GM18511 (cell line): Measurements from ENCODE around the gene SLC25A26.
"Not testable (repeated sequence)": the region's sequence is repeated elsewhere in the genome, so short reads cannot be mapped to it uniquely, and the experiment has no call there.

ENCODE experiments used
- ATAC-seq: cut with Tn5 transposase; IDR thresholded peaks from one replicate; pipeline ENCODE4 v1.9.1; 2021; ENCODE audit warnings: mild to moderate bottlenecking, moderate library complexity; ENCODE audit not compliant: unreplicated experiment

Gene SLC25A26

DNA sequence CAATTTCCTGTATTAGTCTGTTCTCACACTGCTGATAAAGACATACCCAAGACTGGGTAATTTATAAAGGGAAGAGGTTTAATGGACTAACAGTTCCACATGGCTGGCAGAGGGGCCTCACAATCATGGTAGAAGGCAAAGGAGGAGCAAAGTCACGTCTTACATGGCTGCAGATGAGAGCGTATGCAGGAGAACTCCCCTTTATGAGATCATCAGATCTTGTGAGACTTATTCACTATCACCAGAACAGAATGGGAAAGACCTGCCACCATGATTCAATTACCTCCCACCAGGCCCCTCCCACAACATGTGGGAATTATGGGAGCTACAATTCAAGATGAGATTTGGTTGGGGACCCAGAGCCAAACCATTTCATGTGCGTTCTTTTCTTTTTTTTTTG is 5.3 kb downstream of the SLC25A26 start:
- ATAC-seq, result not testable (repeated sequence)

DNA sequence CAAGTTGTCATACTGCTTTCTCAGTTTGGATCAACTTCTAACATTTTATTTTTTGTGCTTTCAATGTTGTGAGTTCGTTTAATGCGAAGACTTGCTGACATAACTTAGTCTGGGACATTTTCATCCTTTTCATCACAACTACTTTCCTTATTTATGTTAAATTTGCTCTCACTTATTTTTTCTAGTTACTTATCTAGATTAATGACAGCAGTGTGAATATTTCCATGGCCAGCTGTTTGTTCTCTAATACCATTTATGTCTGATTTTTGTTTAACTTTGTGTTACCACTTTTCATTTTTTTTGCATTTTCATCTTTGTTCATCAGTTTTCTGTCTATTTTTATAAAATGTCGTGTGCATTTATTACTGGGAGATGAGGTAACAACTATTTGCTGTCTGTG is 6.2 kb downstream of the SLC25A26 start:
- no peak for ATAC-seq

DNA sequence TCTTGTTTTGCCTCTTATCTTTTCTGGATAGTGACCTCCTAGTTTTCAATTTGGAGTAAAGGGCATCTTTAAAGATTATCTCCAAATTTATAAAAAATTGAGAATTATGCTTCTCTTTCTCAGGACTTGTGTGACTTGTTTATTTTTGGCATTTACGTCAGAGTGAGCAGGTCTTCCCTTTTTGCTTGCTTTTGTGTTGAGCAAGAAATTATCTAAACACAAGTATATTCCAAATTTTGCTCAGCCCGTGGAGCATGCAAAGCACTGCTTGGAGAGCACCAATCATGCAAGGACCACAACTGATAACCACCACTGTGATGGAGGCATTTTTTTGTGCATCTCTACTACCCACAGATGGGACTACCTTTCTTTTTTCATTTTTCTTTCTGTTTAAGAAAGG is 7.1 kb downstream of the SLC25A26 start:
- no peak for ATAC-seq

DNA sequence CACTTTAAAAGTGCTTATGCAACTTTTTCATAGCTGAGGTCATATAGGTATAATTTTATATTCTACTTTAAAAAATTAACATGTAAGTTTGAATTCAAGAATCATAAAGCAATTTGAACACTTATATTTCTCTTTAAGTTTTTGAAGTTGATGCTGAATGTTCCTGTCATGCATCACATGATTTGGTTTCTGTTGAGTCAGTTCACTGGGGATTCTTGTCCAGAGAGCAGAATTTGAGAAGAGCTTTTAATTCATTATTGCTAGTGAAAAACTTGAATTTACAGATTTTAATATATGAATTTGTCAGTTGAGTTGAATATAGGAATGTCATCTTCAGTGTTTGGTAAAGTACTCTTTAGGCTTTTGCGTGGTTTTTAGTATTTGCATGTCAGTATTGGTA is 7.9 kb downstream of the SLC25A26 start:
- peak; percentile 52 for ATAC-seq

DNA sequence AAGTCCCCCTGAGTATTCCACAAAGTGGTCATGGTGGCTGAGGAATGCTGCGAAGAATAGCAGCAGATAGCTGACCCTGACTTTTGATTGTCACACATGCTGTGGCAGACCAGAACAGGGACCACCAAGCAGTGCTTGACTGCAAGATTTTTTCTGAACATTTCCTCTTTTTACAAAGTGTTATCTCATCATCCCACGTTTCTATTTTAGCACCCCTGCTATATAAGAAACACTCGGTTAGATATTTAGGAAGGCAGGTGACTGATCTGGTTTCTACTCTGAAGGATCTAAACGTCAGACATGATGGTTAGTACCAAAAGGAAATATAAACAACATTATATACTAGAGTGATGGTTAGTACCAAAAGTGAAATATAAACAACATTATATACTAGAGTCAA is 9.1 kb downstream of the SLC25A26 start:
- no peak for ATAC-seq

DNA sequence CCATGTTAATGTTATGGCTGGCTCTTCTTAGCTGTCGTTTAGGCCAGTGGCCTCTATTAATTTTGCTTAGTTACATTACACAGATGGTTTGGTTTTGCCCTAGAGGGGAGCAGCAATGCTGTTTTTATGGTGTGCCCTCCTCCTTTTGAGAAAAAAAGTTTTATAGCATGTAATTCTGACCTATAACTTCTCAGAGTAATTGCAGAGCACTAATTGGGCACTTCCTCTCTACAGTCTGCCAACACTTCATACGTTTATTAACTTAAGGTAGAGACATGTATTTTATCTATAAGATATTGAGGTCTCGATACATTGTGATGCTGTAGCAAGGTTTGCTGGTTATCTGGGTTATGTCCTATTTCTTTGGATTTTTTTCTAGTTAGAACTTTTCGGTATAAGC is 12.2 kb downstream of the SLC25A26 start:
- ATAC-seq, result no peak

DNA sequence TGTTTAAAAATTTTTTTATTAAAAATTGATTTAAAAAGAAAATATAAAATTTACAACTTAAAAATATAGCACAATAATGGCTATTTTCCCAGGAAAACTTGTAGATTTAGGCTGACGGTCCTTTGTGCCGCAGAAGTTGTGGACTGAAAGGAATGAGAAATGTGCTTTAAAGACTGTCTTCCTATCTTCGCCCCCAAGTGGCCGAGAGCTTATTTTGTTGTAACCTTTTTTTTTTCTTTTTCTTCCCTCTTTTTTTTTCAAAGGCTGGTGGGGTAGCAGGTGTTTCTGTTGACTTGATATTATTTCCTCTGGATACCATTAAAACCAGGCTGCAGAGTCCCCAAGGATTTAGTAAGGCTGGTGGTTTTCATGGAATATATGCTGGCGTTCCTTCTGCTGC is 15.5 kb downstream of the SLC25A26 start:
- no peak for ATAC-seq

DNA sequence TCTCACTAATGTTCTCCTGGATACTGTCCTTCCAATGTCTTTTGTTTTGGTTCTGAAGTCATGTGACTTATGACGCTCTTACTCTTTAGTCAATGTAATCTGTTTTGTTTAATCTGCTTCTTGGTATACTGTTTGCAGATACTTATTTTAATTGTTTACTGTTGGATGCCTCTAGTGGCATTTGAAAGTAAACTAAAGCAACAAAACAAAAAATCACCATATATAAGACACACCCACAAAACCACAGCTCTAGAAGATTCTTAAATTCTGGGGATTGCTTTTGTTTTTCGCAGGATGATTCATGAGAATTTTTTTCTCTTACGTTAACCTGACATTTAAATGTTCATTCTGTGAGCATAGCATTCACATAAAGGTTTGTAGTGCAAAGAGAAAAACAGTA is 16.8 kb downstream of the SLC25A26 start:
- no peak for ATAC-seq

DNA sequence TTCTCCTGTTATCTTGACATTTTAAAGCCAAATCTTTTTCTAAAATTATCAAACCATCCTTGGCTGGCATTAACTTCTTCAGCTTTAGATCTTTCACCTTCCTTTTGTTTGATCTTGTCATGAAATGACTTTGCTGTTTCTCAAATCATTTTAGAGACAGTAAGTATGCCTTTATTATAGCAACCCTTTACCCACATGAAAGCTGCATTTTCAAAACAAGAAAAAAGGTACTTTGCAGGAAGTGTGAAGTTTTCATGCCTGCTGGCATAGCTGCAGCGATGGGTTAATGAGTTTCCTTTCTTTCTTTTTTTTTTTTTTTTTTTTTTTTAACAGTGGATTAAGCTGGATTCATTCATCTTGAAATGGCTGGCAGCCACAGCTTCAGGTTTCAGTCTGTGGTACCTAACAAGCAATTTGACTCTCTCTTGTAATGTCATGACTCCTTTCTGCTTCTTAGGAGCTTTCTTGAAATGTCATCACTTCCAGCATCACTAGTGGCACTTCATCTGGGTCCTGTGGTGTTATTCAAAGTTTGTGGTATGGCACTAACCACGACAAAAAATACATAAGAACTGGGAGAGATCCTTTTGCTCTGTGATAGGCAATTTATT is 18.8 kb downstream of the SLC25A26 start:
- no peak for ATAC-seq

DNA sequence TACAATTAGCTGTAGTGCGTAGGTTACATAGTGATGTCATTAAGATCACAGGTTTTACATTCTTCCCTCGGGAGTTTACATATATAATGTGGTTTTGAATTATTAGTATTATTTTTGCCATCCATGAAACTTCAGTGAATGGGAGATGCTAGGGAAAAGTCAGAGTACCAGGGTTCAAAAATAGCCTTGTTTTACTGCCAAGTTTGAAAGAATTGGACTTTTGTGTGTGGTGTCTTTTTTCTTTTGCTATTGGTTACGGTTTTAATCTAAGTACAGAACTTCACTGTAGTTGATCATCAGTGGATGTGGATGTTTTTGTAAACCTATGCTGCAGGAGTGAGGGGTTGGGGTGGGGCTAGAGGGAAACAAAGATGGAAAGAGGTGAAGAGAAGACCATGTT is 20.7 kb downstream of the SLC25A26 start:
- ATAC-seq, result no peak

DNA sequence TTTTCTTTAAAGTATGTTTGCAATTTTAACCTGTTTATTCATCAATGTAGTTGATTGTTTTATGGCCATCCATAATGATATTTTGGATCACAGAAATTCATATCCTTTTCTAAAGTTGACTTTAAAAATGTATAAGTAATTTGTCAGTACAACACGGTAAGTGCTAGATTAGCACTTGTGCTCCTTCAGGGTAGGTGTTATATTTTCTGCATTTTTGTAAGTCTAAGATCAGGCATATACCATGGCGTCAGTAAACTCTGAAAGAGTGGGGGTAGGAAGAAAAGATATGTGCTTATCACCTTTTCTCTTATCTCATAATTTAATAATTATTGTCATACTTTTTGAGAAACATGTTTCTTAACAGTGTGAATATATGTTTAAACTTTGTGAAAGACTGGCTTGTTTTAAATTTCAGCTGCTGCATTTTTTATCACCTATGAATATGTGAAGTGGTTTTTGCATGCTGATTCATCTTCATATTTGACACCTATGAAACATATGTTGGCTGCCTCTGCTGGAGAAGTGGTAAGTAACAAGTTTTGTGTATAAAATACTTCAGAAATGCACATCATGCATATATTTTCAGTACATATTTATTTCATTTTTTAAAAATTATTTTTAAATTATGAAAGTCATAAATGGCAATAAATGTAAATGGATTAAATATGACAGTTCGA is 22.1 kb downstream of the SLC25A26 start:
- no peak for ATAC-seq

DNA sequence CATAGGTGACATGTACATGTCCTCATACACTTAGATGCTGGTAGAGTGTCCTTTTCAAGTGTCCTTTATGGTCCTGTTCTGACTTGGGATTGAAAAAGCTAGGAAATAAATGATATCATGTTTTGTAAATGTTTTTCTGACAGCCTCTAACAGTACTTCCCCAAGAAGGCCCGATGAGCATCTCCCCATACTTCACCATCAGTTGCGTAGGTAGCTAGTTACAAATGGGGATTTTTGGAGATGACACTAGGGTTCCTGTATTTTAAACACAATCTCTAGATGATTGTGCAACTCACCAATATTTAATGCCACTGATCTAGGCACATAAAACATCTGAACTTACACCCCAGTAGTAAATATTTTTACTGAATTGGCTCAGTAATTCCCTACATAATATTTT is 27.8 kb downstream of the SLC25A26 start:
- ATAC-seq, result no peak

DNA sequence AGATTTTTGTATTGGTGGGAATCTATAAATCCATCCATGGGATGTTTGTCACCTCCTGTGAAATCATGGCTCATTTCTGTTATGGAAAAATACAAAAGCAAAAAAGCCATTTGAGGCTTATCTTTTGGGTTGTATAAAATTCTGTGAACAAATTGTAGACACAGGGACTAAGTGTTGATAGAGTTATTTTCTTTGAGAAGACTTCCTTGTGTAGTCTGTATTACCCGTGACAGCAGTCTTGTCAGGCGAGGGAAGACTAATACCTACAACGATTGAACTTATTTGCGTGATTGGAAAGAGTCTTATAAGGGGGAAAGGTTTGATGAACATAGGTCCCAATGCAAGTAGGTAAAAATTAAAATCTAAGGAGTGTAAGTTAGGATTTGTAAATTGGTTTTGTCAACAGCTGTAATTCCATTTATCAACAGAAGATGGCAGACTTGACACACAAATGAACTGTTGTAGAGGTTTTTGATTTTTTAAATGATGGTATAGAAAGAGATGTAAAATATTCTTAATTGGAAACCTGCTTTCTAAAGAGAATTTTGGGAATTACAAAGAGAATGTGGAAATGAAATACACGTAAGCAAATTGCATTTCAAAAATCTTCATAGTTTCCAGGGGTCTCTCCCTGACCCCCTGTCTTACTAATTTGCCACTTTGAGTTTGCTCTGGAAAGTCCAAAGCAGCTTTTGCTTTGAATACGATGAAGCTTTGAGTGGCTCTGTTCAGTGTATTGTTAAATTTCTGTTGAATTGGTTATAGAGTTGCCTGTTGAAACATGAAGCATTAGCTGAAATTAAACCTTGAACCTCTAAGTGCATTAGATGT is 33.2 kb downstream of the SLC25A26 start:
- ATAC-seq, result peak; percentile 51

DNA sequence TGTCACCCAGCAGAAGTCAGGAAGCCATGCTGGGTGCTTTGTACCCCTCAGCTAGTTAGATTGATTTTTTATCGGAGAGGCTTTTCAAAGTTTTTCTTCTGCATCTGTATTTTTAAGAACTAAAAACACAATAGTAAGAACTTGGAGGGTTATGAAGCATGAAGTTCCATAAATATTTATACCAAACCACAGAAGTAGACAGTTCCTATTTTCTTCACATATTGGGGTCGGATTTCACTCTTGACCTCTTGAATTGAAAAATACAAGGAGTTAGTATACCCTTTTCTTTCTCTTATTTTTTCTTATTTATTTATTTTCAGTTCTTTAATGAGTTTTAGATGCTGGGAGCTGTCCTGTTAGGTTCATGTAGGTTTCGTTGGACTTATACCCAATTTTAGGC is 35.1 kb downstream of the SLC25A26 start:
- ATAC-seq, result no peak

DNA sequence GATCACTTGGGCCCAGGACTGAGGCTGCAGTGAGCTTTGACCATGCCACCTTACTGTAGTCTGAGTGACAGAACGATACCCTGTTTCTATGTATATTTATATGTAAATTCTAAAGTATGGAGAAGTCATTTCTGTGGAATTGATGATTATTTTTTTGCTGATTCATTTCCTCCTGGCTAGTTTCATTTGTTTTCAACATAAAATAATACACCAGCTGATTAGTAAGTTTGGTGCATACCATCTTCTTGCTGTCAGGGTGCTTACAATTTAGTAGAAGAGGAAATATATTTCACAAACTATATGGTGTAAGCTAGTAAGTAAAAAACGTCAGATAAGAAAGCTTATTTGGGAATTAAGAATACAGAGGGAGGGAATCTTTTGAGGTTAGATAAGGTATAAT is 36.0 kb downstream of the SLC25A26 start:
- ATAC-seq, result no peak

DNA sequence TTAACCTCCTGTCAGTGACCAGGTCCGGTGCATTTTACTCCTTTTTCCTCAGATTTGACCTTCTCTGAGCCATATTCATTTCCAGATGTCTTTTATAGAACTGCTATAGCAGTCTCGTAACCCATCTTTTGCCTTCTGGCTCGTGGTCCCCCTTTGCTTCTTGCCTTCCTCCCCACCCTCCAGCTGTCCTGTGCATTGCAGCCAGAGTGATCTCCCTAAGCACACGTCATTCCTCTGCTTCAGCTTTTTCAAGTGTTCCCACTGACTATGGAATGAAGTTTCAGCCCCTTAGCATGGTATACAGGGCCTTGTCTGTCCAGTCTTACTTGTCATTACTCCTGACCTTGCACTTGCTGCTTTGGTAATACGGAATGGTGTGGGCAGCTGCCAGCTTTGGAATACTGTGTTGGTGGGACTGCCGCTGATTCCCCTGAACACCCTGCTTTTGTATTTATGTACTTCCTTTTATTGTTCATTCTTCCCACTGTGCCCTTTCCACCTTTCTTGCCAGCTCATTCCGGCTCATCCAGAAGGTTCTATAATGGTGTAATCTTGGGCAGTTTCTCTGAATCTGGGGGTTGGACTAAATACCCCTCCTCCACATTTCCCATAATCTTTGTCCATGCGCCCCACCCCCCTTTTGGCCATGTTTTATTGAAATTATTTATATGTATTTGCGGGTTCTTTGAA is 38.9 kb downstream of the SLC25A26 start:
- no peak for ATAC-seq

DNA sequence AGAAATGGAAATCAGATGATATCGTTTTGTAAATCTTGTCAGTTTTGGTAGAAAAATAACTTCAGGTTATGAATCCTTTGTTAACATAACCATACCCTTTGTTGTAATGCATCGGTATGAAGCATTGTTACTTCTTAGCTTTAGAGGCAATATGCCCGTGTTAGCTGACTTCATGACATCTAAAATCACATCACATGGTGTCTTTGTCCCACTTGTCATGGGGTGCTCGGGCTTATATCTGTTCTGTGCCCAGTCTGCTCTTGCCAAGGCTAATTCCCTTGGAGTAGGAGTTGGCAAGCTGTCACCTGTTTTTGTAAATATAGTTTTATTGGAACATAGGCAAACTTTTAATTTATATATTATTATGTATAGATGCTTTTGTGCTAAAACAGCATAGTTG is 39.6 kb downstream of the SLC25A26 start:
- ATAC-seq, result no peak

DNA sequence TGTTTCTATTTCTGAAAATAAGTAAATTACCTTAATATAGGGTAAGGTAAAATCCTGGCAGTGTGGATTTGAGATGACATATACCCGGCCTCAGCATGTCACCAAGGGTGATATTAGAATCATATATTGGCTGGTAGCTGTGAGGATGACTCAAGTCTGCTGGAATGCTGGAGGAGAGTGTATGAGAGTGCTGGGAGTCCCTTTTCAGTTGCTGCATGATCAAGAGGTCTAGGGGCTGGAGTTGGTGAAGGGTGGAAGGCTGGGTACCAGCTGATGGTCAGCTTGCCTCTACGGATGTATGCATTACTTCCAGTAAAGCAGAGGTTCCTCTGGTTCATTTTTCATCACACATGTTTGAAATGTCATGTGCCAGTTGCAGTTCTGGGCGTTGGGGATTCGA is 40.6 kb downstream of the SLC25A26 start:
- no peak for ATAC-seq

DNA sequence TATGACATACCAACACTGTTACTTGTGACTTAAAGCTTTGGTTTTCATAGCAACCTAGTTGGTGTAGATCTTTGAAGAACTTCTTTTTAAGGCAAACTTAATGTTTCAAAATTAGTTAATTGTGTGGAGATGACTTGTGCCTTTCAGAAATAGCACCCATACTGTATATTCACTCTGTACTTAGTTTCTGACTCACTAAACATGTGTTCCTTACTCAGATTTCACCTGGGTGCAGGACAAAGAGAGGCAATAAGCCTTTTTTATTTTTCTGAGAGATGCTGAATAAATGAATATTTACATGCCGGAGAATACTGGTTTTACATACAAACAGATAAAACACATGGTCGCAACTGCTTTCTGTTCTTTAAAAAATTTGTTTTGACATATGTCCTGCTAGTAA is 44.8 kb downstream of the SLC25A26 start:
- no peak for ATAC-seq

DNA sequence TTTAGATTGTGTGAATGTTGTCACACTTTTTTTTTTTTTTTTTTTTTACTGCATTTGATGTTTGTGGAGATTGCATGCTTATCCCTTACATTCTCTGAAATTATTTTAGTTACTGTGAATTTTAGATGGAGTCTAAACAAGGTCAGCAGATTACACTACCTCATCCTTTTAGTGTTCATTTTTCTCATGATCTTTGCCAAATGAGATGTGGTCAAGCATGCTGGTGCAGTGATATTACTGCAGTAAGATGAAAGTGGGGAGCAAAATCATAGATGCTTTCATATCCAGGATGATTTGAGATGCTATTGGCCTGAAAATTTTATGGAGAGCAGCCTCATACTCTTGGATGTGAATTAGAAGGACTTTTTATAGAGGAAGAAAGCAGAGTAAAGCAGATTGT is 45.8 kb downstream of the SLC25A26 start:
- ATAC-seq, result no peak

DNA sequence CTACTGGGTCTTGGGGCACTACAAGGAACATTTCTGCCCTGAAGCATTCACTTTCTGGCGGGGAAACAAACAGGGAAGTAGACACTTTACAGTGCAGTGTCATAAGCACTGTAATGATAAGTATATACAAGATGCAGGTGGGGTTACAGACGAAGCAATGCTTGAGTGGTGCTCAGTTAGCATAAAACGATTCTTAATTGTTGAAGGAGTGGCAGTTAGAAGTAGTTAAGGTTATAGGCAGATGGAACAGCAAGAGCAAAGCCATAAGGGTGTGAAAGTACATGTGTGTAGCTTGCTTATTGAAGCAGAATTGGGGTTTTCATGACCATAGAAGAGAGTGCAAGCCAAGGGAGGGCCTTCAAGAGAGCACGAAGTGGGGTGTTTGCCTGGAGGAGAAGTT is 46.2 kb downstream of the SLC25A26 start:
- ATAC-seq, result peak; percentile 83

DNA sequence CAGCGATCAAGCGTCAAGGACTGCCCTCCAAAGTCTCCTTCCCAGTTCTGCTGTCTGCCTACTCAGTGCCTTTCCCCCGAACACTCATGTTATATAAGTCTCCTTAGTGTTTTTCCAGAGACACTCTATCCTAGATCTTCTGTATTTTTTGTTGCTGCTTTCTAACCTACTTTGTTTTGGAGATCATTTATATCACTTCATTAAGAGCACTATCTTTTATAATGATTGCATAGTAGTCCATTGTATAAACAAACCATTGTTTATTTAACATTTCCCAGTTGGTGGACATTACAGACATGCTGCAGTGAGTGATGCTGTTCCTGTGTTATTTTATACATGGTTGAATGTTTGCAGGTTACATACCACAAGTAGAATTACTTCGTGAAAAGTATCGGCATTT is 47.1 kb downstream of the SLC25A26 start:
- no peak for ATAC-seq
